ENCODE measurements around the gene AMPD2. TPM values are rescaled to one million over a fixed set of nuclear protein-coding genes. Genes with fewer than 3 reads are reported as not detected.

The AMPD2 gene
- total RNA-seq, 1 experiment from 2014 or later, result 85.8 TPM

GRCh38 chr1:109603229-109603628 lies 16.4 kb upstream of the AMPD2 start:
- ATAC-seq (no peak), DNase-seq (ENCODE audit: low read depth, low spot score) (no peak)
- CTCF ChIA-PET, result no interaction called here
- Histone ChIP-seq H3K27ac (ENCODE audit: low read length) (no peak overlapping the region), H3K27me3 (ENCODE audit: control insufficient read depth, insufficient read depth, low read length) (no peaks in the 10 kb centered on the region), H3K4me1 (ENCODE audit: control insufficient read depth, insufficient read depth, low read length) (no peaks in the 10 kb centered on the region), H3K9me3 (ENCODE audit: control insufficient read depth, insufficient read depth, low read depth, low read length) (no peaks in the 10 kb centered on the region), H3K4me3 (ENCODE audit: low read depth in 2 of 2, low read length in 2 of 2) (no peak overlapping the region), H3K36me3 (ENCODE audit: control insufficient read depth, insufficient read depth, low read length) (no peaks in the 10 kb centered on the region)
- TF ChIP-seq POLR2AphosphoS5 (IDR thresholded peaks at IDR 0.05; ENCODE audit: low read depth, low read length) (no peak), SIN3A (IDR thresholded peaks at IDR 0.05; ENCODE audit: borderline replicate concordance, insufficient read depth, low read depth, low read length) (no peak), TCF7L2 (IDR thresholded peaks at IDR 0.05; ENCODE audit: low read depth, low read length) (no peak)
- TF ChIP-seq, protein P1, sequence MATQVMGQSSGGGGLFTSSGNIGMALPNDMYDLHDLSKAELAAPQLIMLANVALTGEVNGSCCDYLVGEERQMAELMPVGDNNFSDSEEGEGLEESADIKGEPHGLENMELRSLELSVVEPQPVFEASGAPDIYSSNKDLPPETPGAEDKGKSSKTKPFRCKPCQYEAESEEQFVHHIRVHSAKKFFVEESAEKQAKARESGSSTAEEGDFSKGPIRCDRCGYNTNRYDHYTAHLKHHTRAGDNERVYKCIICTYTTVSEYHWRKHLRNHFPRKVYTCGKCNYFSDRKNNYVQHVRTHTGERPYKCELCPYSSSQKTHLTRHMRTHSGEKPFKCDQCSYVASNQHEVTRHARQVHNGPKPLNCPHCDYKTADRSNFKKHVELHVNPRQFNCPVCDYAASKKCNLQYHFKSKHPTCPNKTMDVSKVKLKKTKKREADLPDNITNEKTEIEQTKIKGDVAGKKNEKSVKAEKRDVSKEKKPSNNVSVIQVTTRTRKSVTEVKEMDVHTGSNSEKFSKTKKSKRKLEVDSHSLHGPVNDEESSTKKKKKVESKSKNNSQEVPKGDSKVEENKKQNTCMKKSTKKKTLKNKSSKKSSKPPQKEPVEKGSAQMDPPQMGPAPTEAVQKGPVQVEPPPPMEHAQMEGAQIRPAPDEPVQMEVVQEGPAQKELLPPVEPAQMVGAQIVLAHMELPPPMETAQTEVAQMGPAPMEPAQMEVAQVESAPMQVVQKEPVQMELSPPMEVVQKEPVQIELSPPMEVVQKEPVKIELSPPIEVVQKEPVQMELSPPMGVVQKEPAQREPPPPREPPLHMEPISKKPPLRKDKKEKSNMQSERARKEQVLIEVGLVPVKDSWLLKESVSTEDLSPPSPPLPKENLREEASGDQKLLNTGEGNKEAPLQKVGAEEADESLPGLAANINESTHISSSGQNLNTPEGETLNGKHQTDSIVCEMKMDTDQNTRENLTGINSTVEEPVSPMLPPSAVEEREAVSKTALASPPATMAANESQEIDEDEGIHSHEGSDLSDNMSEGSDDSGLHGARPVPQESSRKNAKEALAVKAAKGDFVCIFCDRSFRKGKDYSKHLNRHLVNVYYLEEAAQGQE (IDR thresholded peaks at IDR 0.05; ENCODE audit: insufficient read depth in 1 of 2, low read depth in 2 of 2, low read length in 1 of 2), result no peak
- TF ChIP-seq, protein P2, sequence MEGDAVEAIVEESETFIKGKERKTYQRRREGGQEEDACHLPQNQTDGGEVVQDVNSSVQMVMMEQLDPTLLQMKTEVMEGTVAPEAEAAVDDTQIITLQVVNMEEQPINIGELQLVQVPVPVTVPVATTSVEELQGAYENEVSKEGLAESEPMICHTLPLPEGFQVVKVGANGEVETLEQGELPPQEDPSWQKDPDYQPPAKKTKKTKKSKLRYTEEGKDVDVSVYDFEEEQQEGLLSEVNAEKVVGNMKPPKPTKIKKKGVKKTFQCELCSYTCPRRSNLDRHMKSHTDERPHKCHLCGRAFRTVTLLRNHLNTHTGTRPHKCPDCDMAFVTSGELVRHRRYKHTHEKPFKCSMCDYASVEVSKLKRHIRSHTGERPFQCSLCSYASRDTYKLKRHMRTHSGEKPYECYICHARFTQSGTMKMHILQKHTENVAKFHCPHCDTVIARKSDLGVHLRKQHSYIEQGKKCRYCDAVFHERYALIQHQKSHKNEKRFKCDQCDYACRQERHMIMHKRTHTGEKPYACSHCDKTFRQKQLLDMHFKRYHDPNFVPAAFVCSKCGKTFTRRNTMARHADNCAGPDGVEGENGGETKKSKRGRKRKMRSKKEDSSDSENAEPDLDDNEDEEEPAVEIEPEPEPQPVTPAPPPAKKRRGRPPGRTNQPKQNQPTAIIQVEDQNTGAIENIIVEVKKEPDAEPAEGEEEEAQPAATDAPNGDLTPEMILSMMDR (IDR thresholded peaks at IDR 0.05), result no peak
- intact Hi-C loops (cut with micrococcal nuclease; ENCODE audit: unreplicated experiment) (no loop called here), in situ Hi-C loops (cut with HindIII; ENCODE audit: low pct_unique_long_range_greater_than_20kb, low sequenced_read_pairs) (no loop called here)
- POLR2A ChIA-PET, result no interaction called here
- BruUV-seq (replicated peaks), result no TSS peak

GRCh38 chr1:109605381-109605780 lies 14.3 kb upstream of the AMPD2 start:
- intact Hi-C loops (cut with micrococcal nuclease; ENCODE audit: unreplicated experiment) (no loop called here), in situ Hi-C loops (cut with HindIII; ENCODE audit: low pct_unique_long_range_greater_than_20kb, low sequenced_read_pairs) (no loop called here)
- Histone ChIP-seq H3K27me3 (ENCODE audit: control insufficient read depth, insufficient read depth, low read length) (no peaks in the 10 kb centered on the region), H3K27ac (ENCODE audit: low read length) (no peak overlapping the region), H3K4me3 (ENCODE audit: low read depth in 2 of 2, low read length in 2 of 2) (no peak overlapping the region), H3K36me3 (ENCODE audit: control insufficient read depth, insufficient read depth, low read length) (no peaks in the 10 kb centered on the region), H3K9me3 (ENCODE audit: control insufficient read depth, insufficient read depth, low read depth, low read length) (no peaks in the 10 kb centered on the region), H3K4me1 (ENCODE audit: control insufficient read depth, insufficient read depth, low read length) (no peaks in the 10 kb centered on the region)
- no peak for ATAC-seq
- ChIA-PET POLR2A (no interaction called here), CTCF (no interaction called here)
- BruUV-seq (replicated peaks), result no TSS peak
- DNase-seq (ENCODE audit: low read depth, low spot score), result no peak
- no peak for TF ChIP-seq POLR2AphosphoS5 (IDR thresholded peaks at IDR 0.05; ENCODE audit: low read depth, low read length)
- TF ChIP-seq, protein P2 (IDR thresholded peaks at IDR 0.05), result no peak
- TF ChIP-seq, protein P1 (IDR thresholded peaks at IDR 0.05; ENCODE audit: insufficient read depth in 1 of 2, low read depth in 2 of 2, low read length in 1 of 2), result no peak
- no peak for TF ChIP-seq SIN3A (IDR thresholded peaks at IDR 0.05; ENCODE audit: borderline replicate concordance, insufficient read depth, low read depth, low read length)
- TF ChIP-seq TCF7L2 (IDR thresholded peaks at IDR 0.05; ENCODE audit: low read depth, low read length), result no peak
